COLO829 (cell line): Measurements from ENCODE around the gene CCT8.
"Not testable (repeated sequence)": the region's sequence is repeated elsewhere in the genome, so short reads cannot be mapped to it uniquely, and the experiment has no call there.

Experiments used
- DNase-seq: peaks from one replicate; pipeline ENCODE4 v3.0.0; 2012; ENCODE audit warnings: low spot score

Gene CCT8

DNA sequence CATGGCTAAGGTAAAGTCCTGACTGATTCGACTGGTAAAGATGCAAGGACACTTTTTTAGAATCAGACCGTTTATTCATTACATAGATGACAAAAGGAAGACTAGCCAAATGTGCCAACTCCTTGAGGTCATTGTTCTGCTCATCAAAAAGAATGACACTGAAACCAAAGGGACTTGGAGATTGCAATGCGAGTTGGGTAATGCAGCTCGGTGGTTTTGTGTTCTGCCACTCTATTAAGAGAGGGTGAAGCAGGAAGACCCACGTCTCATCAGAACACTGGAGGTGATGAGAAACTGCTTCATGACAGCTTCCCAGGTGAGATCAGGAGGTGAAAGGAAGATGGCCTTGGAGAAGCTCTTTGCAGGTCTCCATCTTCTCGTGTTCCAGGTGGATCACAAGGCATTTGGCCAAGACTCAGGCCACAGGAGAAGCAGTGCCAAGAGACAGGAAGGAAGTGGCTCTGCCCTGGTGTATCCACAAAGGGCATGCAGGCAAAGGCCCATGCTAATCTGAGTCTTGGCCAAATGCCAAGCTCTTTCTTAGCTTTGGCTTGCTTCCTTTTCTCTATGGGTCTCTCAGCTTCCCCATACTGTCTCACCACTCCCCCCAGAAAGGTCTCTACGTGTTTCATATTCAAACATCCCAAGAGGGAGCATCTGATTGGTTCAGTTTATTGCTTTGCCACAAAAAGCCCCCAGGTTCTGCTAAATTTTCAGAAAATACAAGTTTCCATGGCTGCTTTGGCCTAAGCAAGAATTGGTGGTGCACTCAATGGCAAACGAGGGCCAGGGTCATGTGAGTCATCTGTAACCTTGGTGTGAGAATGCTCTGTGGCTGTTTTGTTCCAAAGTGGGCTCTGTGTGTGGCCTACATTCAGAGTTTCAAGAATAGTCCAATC lies 5.7 kb upstream of the CCT8 start:
- no peak for DNase-seq

DNA sequence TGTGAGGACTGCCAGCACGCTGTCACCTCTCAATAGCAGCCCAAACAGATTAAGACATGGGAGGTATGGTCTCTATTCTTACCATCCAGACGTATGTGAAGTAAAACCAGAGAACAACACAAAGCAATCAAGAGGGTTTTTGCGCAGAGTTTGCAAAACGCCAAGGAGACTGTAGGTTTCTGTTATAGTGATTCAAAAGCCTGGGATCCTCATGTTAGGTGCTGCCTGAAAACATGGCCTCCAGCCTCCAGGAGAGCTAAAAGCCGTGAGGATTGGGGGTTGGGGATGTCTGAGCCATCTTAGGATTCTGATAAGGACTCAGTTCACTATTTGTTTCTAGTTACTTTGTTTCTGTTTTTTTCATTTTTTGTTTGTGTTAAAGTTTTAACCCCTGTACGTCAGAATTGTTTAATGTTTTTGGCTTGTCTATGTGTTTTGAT lies 4.2 kb upstream of the CCT8 start:
- DNase-seq = no peak

DNA sequence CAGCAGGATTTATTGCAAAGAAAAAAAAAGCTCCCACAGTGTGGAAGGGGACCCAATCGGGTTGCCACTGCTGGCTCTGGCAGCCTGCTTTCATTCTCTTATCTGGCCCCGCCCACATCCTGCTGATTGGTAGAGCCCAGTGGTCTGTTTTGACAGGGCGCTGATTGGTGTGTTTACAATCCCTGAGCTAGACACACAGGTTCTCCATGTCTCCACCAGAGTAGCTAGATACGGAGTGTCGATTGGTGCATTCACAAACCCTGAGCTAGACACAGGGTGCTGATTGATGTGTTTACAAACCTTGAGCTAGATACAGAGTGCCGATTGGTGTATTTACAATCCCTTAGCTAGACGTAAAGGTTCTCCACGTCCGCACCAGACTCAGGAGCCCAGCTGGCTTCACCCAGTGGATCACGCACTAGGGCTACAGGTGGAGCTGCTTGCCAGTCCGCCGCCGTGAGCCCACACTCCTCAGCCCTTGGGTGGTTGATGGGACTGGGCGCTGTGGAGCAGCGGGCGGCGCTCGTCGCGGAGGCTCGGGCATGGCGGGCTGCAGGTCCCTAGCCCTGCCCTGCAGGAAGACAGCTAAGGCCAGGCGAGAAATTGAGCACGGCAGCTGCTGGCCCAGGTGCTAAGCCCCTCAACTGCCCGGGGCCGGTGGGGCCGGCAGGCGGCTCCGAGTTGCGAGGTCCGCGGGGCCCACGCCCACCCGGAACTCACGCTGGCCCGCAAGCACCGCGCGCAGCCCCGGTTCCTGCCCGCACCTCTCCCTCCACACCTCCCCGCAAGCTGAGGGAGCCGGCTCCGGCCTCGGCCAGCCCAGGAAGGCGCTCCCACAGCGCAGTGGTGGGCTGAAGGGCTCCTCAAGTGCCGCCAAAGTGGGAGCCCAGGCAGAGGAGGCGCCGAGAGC lies 3.5 kb upstream of the CCT8 start:
- not testable (repeated sequence) for DNase-seq

DNA sequence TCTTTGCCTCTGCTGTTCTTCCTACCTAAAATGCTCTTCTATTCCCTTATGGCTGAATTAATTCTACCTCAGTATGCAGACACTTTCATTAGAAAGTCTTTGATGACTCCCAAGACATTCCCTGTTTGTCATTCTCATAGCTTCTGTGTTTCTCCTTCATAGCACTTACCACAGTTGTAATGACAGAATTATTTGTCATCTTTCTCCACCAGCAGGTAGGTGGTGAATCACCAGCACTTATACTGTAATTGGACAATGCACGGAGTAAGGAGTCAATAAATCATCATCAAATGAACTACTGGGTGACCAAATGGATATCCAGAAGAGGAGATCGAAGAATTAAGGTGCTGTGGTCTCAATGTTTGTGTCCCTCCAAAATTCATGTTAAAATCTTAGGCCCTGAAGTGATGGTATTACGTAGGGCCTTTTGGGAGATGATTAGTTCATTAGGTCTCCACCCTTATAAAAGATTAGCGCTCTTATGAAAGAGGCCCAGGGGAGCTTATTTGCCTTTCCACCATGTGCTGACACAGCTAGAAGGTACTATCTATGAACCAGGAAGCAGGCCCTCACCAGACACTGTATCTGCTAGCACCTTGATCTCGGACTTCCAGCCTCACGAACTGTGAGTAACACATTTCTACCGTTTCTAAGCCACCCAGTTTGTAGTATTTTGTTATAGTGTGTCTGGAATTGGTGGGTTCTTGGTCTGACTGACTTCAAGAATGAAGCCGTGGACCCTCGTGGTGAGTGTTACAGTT lies 2.4 kb upstream of the CCT8 start:
- DNase-seq = no peak

DNA sequence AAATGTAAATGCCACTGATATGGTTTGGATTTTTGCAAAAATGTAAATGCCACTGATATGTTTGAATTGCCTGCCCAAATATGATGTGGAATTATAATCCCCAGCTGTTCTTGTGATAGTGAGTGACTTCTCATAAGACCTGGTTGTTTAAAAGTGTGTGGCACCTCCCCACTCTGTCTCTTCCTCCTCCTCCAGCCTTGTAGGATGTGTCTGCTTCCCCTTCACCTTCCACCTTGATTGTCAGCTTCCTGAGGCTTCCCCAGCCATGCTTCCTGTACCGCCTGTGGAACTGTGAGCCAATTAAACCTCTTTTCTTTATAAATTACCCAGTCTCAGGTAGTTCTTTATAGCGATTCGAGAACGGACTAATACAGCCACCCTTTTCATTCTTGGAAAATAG lies 1.3 kb upstream of the CCT8 start:
- DNase-seq = no peak

DNA sequence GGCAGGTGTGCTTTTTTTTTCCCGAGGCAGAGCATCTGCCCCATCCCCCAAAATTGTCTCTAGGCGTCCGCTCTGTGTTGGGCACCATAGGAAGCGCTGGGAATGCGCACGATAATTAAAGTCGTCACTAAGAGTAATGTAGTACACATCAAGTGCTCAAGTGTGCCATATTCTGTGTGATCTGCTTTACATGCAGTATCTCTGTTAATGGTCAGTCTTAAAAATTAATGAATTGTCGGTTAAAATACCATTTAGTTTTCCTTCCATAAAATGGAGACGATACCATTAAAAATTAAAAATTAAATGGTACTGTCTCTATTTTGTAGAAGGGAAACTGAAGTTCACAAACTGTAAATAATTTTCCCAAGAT lies 544 bp upstream of the CCT8 start:
- DNase-seq = no peak

DNA sequence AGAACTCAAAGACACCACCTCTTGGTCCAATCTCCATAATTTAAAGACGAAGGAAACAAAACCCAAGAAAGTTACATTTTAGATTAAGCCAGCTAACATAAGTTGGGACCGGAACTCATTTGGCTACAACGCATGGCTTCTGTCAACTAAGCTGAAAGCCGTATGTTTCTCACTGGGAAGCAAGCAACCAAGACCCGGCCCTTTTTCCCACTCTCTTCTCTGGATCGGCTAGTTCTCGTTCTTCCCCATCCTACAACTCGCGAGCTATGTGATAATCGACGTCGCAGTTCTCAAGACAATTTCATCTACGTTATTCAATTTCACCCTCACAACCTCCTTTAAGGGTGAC lies 601 bp downstream of the CCT8 start:
- no peak for DNase-seq

DNA sequence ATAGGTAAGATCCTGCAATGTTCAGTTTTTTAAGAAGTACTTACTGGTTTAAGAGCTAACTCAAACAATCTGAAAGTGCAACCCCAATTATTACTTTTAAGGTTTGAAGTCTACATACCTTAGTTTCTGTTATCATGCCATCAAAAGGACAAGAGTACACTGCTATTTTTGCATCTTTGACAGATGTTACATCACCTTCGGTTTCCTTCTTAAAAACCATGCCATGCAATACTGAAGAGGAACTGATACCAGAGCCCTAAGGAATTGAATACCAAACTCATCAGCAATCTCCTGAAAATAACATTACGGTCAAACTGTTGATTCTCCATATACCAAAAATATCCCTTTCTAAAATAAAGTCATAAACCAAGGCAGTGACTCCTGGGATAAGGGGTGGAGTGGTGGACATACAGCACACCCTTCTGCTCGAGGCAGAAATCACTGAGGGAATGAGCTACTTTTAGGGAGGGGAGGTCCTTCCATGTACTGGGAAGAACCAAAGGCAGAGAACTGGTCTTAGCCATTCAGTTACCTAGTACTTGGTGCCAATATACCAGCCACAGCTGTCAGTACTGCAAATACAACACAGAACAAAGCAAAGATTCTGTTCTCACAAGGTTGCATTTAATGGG lies 8.5 kb downstream of the CCT8 start:
- no peak for DNase-seq

DNA sequence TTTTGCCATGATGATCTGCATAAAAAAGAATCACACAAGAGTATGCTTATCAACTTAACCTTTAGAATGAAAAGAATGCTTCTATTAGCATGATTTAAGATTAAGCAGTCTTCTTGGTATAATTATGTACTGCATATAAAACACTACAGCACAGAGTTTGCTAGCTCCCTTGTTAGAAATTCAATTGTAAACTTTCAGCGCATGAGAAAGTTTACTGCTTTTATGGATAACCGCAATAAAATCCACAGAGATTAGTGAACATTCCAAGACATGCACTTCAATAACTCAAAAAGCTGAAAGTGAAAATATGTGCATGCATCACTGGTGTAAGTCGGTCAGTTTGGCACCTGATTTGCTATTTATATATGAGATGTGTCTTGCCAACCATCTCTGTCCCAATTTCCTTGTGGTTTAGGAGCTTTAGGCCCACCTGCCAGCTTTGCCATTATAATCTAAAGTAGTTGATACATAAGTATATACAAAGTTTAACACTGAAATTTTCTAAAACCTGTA lies 16.9 kb downstream of the CCT8 start:
- DNase-seq = no peak

DNA sequence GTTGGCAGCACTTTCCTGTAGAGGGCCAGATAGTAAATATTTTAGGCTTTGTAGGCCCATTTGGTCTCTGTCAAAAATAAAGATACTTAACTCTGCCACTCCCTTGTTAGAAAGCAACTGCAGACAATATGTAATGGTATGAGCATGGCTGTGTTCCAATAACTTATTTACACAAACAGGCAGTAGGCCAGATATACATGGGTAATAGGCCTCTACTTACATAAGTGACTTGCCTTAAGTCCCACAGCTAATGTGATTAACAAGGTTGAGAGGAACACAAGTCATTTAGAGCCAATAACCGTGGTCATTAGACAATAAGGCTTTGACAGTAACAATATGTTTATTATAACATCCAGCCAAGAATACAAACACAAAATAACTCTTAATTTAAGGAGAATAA lies 17.4 kb downstream of the CCT8 start:
- DNase-seq = no peak

DNA sequence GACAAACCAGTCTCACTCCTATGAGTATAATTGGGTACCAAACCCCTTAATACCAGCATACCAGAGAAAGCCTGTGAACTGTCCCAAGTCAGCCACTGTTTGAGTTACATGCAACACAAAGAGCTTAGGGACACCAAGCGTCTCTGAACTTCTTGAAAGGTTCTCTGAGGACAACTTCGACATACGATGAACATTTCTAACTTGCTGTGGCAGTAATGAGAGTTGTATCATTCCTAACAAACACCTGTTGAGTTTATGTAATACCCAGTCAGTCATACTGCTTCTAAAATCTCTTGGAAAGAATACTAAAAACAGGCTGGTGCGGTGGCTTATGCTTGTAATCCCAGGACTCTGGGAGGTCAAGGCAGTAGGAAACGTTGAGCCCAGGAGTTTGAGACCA lies 18.4 kb downstream of the CCT8 start:
- no peak for DNase-seq

DNA sequence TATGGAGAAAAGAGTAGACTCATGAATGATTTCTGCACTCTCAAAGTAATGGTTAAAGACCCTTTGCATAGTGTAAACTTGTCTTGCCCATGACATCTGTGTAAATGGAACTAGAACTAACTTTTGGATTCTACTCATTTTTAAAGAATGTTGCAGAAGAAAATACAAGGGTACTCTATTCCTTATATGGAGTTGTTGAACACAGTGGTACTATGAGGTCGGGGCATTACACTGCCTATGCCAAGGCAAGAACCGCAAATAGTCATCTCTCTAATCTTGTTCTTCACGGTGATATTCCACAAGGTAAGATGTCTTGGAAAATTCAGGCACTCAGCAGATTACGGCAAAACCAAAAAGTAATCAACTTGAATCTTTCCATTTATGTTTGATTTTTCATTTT lies 19.8 kb downstream of the CCT8 start:
- DNase-seq = no peak

DNA sequence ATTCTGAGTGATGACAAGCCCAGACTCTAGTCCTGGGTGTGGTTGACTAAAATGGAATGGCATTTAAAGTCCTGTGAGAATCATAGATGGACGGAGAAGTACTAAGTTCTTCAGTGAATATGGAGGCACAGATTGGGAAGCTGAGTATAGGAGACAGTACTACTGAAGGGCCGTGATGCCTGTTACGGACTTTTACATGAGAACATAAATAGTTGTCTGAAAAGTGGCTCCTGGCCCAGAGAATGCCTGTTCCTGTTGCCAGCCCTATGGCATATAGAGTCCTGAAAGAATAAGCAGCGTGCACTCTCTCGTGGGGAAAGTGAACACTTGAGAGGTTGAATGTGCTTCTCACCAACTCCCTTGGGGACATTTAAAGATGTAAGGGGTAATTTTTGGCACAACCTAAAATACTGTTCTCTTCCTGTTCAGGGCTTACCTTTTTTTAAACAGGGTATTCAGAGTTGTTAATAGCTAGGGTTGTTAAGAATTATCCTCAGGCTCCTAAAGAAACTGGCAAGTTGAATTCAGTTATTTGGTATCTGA lies 20.4 kb downstream of the CCT8 start:
- DNase-seq = no peak

DNA sequence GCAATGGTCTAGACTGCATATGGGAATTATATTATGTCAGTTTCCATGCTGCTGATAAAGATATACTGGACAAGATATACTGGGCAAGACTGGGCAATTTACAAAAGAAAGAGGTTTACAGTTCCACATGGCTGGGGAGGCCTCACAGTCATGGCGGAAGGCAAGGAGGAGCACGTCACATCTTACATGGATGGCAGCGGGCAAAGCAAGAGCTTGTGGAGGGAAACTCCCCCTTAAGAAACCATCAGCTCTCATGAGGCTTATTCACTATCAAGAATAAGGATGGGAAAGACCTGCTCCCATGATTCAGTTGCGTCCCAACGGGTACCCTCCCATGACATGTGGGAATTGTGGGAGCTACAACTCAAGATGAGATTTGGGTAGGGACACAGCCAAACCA lies 21.2 kb downstream of the CCT8 start:
- DNase-seq = no peak

DNA sequence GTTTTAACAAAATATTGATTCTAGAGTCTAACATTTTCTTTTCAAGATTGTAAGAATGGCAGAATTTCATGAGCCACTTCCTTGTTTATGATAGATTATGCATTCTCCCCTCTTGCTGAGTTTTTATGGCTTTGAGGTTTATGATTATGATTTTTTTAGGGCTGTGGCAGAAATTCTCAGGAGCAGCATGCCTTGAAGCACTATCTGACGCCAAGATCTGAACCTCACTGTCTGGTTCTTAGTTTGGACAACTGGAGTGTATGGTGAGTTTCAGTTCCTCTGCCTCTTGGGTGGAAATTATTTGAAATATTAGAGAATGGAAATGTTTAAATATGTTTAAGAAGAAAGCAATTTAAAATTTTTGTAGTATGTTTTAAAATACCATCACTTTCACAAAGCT lies 38.8 kb downstream of the CCT8 start:
- DNase-seq = no peak

DNA sequence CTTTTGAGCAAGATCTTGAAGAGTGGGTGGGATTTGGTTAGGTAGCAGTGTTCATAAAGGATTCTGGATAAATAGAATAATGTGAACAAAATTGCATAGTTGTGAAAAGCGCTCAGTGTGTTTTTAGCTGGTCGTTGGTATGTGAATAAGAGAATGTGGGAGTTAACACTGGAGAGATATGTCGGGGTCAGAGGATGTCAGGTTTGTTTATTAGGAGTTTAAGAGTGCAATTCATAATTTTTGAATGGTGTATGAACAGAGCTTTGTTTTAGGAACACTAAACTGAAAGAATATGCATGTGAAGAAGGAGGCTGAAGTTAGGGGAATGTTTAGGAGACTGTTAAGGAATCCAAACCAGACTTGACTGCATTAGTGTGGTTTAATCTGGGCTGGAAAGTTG lies 39.6 kb downstream of the CCT8 start:
- DNase-seq = peak; percentile 13

DNA sequence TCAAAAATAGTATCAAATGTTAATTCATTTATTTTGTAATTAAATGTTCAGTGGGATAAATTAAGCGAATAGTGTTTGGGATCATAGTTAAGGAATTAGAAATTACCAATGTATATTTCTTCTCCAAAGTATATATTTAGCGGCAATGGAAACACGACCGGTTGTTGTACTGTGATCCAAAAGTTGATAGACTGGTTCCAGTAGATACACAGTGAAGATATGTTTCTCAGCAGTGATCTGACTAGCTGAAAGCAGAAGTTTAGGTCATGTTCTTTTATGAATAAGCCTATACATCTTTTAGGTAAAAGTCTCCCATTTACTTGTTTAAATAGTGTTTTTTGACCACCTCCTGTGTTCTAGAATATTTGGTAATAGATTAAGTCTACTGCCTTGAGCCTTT lies 40.1 kb downstream of the CCT8 start:
- no peak for DNase-seq

DNA sequence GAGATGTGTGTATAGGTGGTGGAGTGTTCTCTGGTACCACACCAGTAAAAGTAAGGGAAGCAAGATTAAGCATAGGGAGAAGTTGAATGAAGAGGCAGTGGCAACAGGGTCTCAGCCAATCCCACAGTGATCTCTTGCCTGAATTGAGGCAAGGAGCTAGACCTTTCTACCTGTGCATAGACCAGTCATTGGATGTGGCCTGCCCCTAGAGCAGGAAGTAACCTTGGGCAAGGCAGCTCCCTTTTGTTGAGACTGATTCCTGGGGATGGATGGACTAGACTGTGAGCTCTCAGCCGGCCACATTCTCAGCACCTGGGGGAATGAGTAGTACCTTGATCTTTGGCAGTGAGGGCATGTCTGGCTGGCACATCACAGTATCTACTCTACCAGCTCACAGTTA lies 42.5 kb downstream of the CCT8 start:
- no peak for DNase-seq

DNA sequence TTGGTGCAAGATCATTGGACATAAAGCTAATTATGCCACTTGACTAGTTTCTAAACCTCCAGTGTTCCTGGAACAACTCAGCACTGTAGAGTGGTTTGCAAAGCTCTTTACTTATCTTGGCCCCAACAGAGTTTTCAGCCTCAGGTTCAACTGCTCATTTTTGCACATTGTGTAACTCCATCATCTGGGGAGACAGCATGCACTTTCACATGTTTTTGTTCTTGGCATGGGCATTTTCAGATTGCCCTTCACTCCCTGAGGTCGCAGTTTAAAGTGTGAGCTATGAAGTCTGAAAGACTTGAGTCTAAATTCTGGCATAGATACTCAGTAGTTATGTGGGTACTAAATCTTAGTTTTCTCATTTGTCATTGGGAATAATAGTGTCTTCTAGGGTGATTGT lies 43.9 kb downstream of the CCT8 start:
- DNase-seq = no peak

DNA sequence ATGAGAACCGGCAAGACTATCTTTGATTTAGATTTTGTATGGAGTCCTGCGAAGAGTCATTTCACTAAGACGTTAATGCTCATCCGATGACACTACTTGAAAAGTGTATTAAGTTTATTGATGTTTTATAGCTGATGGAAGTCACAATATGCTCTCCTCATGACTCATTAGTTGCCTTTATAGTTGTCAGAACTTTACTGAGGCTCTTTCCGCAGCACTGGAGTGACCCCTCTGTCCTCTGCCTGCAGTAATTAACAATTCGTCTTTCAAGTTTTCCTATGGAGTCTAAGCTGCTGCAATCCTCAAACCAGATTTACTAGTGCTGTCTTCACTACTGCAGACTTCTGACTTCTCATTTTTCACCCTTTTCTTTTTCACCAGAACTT lies 48.1 kb downstream of the CCT8 start:
- no peak for DNase-seq

DNA sequence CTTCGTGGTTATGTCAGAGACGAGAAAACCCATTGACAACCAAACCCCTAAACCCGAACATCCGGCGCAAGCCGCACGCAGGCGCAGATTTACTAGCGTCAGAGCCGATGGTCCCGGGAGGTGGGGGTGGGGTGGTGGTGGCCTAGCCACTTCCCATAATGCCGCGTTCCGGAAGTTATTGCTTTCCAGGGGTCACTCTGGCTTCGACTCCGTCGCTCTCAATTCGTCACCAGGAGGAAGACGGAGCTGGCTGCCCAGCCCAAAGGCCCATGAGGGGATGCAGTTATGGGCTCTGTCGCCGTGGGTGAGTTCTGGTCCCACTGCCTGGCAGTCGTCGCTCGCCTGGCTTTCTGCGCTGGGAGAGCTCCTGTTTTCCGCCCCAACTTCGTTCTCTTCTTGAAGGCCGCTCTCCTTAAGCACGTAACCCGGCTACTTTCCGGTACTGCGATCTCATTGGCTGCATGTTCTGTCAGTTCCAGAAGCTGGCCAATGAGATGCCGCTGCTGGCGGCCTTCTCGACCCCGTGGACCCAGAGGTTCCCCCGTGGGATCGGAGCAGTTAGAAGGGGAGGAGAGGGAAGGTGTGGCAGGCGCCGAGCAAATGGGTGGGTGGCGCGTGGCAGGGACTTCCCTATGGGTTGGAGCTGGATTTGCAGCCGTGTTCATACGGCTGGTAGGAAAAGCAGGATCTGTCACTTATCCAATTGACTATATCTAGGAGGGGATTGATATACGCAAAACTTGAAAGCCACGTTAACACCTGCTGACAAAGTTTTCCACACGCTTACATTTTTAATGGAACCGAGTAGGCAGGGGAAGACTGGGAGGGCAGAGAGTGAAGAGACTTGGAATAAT lies 48.7 kb downstream of the CCT8 start, which contains the start of gene USP16:
Gene USP16 (plus strand): TSS at position 195 of the 854 bp plus-strand sequence. CDS start 3,246 bp downstream, outside the sequence.
- DNase-seq = peak; percentile 98
